A549 treated with GW870086 at 1 μM for 4 hours (cell line): ENCODE data around the gene UBXN4. TPM values are rescaled to one million over a fixed set of nuclear protein-coding genes. Genes with fewer than 3 reads are reported as not detected.

Experiments
- total RNA-seq: library from RNA; stranded (reverse); fragments of 200-300 nt; extraction: Qiagen RNA extraction; gene quantifications from 5 replicates; pipeline ENCODE4 v1.2.3, GENCODE V29; 2022; ENCODE audit warnings: low read depth

Gene UBXN4, protein sequence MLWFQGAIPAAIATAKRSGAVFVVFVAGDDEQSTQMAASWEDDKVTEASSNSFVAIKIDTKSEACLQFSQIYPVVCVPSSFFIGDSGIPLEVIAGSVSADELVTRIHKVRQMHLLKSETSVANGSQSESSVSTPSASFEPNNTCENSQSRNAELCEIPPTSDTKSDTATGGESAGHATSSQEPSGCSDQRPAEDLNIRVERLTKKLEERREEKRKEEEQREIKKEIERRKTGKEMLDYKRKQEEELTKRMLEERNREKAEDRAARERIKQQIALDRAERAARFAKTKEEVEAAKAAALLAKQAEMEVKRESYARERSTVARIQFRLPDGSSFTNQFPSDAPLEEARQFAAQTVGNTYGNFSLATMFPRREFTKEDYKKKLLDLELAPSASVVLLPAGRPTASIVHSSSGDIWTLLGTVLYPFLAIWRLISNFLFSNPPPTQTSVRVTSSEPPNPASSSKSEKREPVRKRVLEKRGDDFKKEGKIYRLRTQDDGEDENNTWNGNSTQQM
- total RNA-seq: 27.6 to 43.8 TPM (median 41.2 TPM) in 5 replicates

GRCh38 chr2:135741395-135742324, at the start of gene UBXN4:
UBXN4 (plus strand) TSS chr2:135741855; CDS start chr2:135741930, 75 bp downstream.

Other genes starting within 250 kb of the UBXN4 start
- gene ZRANB3, start 210.6 kb upstream of the UBXN4 start, total RNA-seq: 4.3 to 6.6 TPM (median 6.2 TPM) in 5 replicates
- gene R3HDM1, start 210.4 kb upstream of the UBXN4 start, total RNA-seq: 19.7 to 27.4 TPM (median 23.6 TPM) in 5 replicates
- gene LCT, start 95.3 kb downstream of the UBXN4 start, total RNA-seq: 0.02 to 0.07 TPM (median 0.03 TPM) in 5 replicates
- gene MCM6, start 134.6 kb downstream of the UBXN4 start, total RNA-seq: 46.6 to 50.6 TPM (median 48.7 TPM) in 5 replicates
- gene DARS1, start 243.8 kb downstream of the UBXN4 start, total RNA-seq: 50.5 to 58.2 TPM (median 56.0 TPM) in 5 replicates